ENCODE measurements around the gene ASCC1. TPM values are rescaled to one million over a fixed set of nuclear protein-coding genes. Genes with fewer than 3 reads are reported as not detected.
"Not testable (repeated sequence)": the region's sequence is repeated elsewhere in the genome, so short reads cannot be mapped to it uniquely, and the experiment has no call there.

The ASCC1 gene
- total RNA-seq, 2 experiments from 2014 or later = 16.5 to 19.0 TPM

DNA sequence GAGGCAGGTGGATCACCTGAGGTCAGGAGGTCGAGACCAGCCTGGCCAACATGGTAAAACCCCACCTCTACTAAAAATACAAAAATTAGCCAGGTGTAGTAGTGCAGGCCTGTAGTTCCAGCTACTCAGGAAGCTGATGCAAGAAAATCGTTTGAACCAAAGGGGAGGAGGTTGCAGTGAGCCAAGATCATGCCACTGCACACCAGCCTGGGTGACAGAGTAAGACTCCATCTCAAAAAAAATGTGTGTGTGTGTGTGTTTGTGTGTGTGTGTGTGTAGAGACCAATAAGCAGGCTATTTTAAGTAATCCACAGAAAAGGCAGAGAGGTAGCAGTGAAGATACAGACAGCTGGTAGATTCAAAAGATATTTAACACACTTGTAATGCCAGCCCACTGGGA, 7.5 kb downstream of the ASCC1 start:
- DNase-seq; H3K9me3 ChIP-seq (ENCODE audit: control insufficient read depth in 1 of 2, insufficient read depth in 1 of 2, low read length in 2 of 2); H3K9me3 Mint-ChIP-seq; intact Hi-C loops (cut with DNase I, micrococcal nuclease); H3K27me3 Mint-ChIP-seq; H3K4me3 Mint-ChIP-seq; H3K27me3 ChIP-seq (ENCODE audit: control insufficient read depth in 1 of 2, insufficient read depth in 2 of 2, low read length in 2 of 2); ATAC-seq (ENCODE audit: poor library complexity); H3K27ac ChIP-seq (ENCODE audit: low read depth in 1 of 2, low read length in 2 of 2); H3K4me3 ChIP-seq (ENCODE audit: low read length): not testable (repeated sequence)
- H3K4me1 Mint-ChIP-seq (ENCODE audit: low read depth) = peaks cover 22% of the 10 kb centered on the region
- ChIA-PET POLR2A (interaction anchor here (0.7 kb wide), 1 partner anchor 121 kb away, joined by 3 read pairs; no protein-coding TSS in a partner anchor), CTCF (interaction anchor here (1.0 to 1.3 kb wide), 2 partner anchors 108 to 160 kb away, joined by 3 read pairs; no protein-coding TSS in a partner anchor)
- Histone ChIP-seq H3K4me1 (ENCODE audit: insufficient read depth, low read length) (peaks cover 17% of the 10 kb centered on the region), H3K36me3 (ENCODE audit: insufficient read depth, low read length) (peaks cover 54% of the 10 kb centered on the region)
- peak overlapping the region; percentile 59 for H3K27ac Mint-ChIP-seq
- H3K36me3 Mint-ChIP-seq (ENCODE audit: low read depth) = peaks cover 56% of the 10 kb centered on the region

DNA sequence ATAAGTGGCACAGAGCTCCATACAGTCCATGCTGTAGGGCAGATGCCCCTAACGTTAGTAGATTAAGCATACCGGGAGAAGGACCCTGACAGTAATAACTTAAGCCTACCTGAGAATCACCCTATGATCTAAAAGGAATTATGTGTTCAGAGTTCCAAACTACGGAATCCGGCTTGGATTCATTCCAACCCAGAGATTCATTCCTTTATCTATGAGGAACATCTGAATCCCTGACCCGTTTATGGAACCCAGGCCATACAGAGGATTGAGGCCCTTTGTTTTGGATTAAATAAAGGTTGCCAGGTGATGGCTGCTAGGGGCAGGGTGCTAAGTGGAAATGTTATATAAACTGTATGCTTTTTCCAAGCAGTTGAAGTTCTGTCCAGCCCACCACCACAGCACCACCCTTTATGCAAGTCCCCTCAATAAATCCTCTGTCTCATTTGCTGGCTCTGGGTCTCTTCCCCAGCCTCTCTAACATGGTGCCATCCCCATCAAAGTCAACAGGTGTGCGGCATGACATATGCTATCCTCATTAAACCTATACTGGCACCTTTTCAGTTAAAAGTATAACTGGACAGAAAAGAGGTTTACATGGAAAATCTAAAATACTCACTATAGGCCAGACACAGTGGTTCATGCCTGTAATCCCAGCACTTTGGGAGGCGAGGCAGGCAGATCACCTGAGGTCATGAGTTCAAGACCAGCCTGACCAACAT, 9.4 kb downstream of the ASCC1 start:
- Mint-ChIP-seq H3K27ac (no peak overlapping the region), H3K27me3 (no peaks in the 10 kb centered on the region), H3K36me3 (ENCODE audit: low read depth) (peaks cover 61% of the 10 kb centered on the region), H3K4me1 (ENCODE audit: low read depth) (peaks cover 15% of the 10 kb centered on the region), H3K9me3 (no peaks in the 10 kb centered on the region), H3K4me3 (no peak overlapping the region)
- Histone ChIP-seq H3K4me3 (ENCODE audit: low read length) (no peak overlapping the region), H3K36me3 (ENCODE audit: insufficient read depth, low read length) (peaks cover 52% of the 10 kb centered on the region), H3K4me1 (ENCODE audit: insufficient read depth, low read length) (peaks cover 14% of the 10 kb centered on the region), H3K27me3 (ENCODE audit: control insufficient read depth in 1 of 2, insufficient read depth in 2 of 2, low read length in 2 of 2) (no peaks in the 10 kb centered on the region), H3K27ac (ENCODE audit: low read depth in 1 of 2, low read length in 2 of 2) (no peak overlapping the region), H3K9me3 (ENCODE audit: control insufficient read depth in 1 of 2, insufficient read depth in 1 of 2, low read length in 2 of 2) (no peaks in the 10 kb centered on the region)
- DNase-seq = no peak
- POLR2A ChIA-PET = interaction anchor here (0.6 kb wide), 1 partner anchor 12 kb away, joined by 4 read pairs; no protein-coding TSS in a partner anchor
- no peak for TF ChIP-seq CTCF (IDR thresholded peaks at IDR 0.05)
- no peak for ATAC-seq (ENCODE audit: poor library complexity)
- CTCF ChIA-PET = no interaction called here
- intact Hi-C loops (cut with DNase I, micrococcal nuclease) = no loop called here

- H3K36me3 Mint-ChIP-seq (ENCODE audit: low read depth) = peaks cover 56% of the 10 kb centered on the region
- no peak for DNase-seq
- ChIA-PET CTCF (no interaction called here), POLR2A (no interaction called here)
- no peak overlapping the region for H3K4me3 Mint-ChIP-seq
- peaks cover 8% of the 10 kb centered on the region for H3K4me1 Mint-ChIP-seq (ENCODE audit: low read depth)
- no peak overlapping the region for H3K4me3 ChIP-seq (ENCODE audit: low read length)
- H3K9me3 Mint-ChIP-seq = no peaks in the 10 kb centered on the region
- peaks cover 47% of the 10 kb centered on the region for H3K36me3 ChIP-seq (ENCODE audit: insufficient read depth, low read length)
- H3K4me1 ChIP-seq (ENCODE audit: insufficient read depth, low read length) = peaks cover 11% of the 10 kb centered on the region
- H3K9me3 ChIP-seq (ENCODE audit: control insufficient read depth in 1 of 2, insufficient read depth in 1 of 2, low read length in 2 of 2) = no peaks in the 10 kb centered on the region
- no peaks in the 10 kb centered on the region for H3K27me3 ChIP-seq (ENCODE audit: control insufficient read depth in 1 of 2, insufficient read depth in 2 of 2, low read length in 2 of 2)
- no peaks in the 10 kb centered on the region for H3K27me3 Mint-ChIP-seq
- no peak overlapping the region for H3K27ac ChIP-seq (ENCODE audit: low read depth in 1 of 2, low read length in 2 of 2)
- ATAC-seq (ENCODE audit: poor library complexity) = no peak
- H3K27ac Mint-ChIP-seq = no peak overlapping the region
- TF ChIP-seq CTCF (IDR thresholded peaks at IDR 0.05) = no peak
- intact Hi-C loops (cut with DNase I, micrococcal nuclease) = no loop called here
Observed at GRCh38 chr10:72204724-72205123, 11.4 kb downstream of the ASCC1 start.

DNA sequence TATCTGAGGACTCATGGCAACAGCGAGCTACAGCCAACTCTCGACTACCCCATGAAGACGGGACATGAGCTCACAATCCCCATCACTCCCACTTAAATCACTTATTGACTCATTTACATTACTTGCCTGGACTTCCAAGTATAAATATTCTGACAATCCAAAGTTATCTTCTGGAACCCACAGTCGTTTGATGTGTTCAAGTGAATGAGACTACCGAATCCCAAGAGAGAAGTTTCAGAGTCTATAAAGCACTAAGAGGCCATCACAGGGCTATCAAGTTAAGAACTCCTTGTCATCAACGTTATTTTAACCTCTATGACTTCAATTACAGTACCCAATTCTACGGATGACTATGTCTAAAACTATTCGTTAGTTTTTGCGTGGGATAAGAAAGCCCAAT, 11.8 kb downstream of the ASCC1 start:
- Mint-ChIP-seq H3K36me3 (ENCODE audit: low read depth) (peaks cover 59% of the 10 kb centered on the region), H3K27me3 (no peaks in the 10 kb centered on the region), H3K4me1 (ENCODE audit: low read depth) (peaks cover 8% of the 10 kb centered on the region), H3K9me3 (no peaks in the 10 kb centered on the region), H3K4me3 (no peak overlapping the region), H3K27ac (no peak overlapping the region)
- Histone ChIP-seq H3K4me1 (ENCODE audit: insufficient read depth, low read length) (peaks cover 11% of the 10 kb centered on the region), H3K36me3 (ENCODE audit: insufficient read depth, low read length) (peaks cover 43% of the 10 kb centered on the region), H3K9me3 (ENCODE audit: control insufficient read depth in 1 of 2, insufficient read depth in 1 of 2, low read length in 2 of 2) (no peaks in the 10 kb centered on the region), H3K27ac (ENCODE audit: low read depth in 1 of 2, low read length in 2 of 2) (no peak overlapping the region), H3K27me3 (ENCODE audit: control insufficient read depth in 1 of 2, insufficient read depth in 2 of 2, low read length in 2 of 2) (no peaks in the 10 kb centered on the region), H3K4me3 (ENCODE audit: low read length) (no peak overlapping the region)
- intact Hi-C loops (cut with DNase I, micrococcal nuclease) = no loop called here
- DNase-seq (no peak), ATAC-seq (ENCODE audit: poor library complexity) (no peak)
- TF ChIP-seq CTCF (IDR thresholded peaks at IDR 0.05) = no peak
- CTCF ChIA-PET = no interaction called here
- POLR2A ChIA-PET = no interaction called here
